Stomach (tissue), 19 donors: Measurements from ENCODE around the gene MITD1. TPM values are rescaled to one million over a fixed set of nuclear protein-coding genes. Genes with fewer than 3 reads are reported as not detected.
A peak's percentile ranks its signal among the peaks of the same experiment; 100 is the strongest.

ENCODE experiments used
- DNase-seq, 2 donors: peaks; one replicate each; pipeline versions ENCODE4 v3.0.0 to v3.0.0-alpha.2; 2013 to 2019
- H3K27ac ChIP-seq, 5 donors: fragments of 200-600 bp in 4 of 5; sonication (generic) in 4 of 5; one replicate each; pipeline ENCODE4 v1.5.1; 2013 to 2019; ENCODE audit warnings: mild to moderate bottlenecking in 1 of 5, moderate library complexity in 1 of 5
- H3K27me3 ChIP-seq, 3 donors: fragments of 200-600 bp; sonication (generic); one replicate each; pipeline ENCODE4 v1.5.1; 2017 to 2019; ENCODE audit warnings: mixed run types in 1 of 3
- H3K36me3 ChIP-seq, 4 donors: fragments of 200-600 bp; sonication (generic); 1 replicate in 3 of 4; 2 replicates in 1 of 4; pipeline ENCODE4 v1.5.1; 2016 to 2019
- H3K4me1 ChIP-seq, 4 donors: fragments of 200-600 bp; sonication (generic); one replicate each; pipeline ENCODE4 v1.5.1; 2016 to 2019
- H3K4me3 ChIP-seq, 4 donors: fragments of 200-600 bp; sonication (generic) in 3 of 4; one replicate each; pipeline ENCODE4 v1.5.1; 2016 to 2019; ENCODE audit warnings: mild to moderate bottlenecking in 1 of 4
- H3K9me3 ChIP-seq, 4 donors: fragments of 200-600 bp; sonication (generic); one replicate each; pipeline ENCODE4 v1.5.1; 2016 to 2019
- CTCF ChIP-seq, 7 experiments: fragments of 450-650 bp in 4 of 7; fragments of 200-600 bp in 3 of 7; sonication (generic) in 3 of 7; IDR thresholded peaks; one replicate each; pipeline ENCODE4 v1.5.1; 2016 to 2019; ENCODE audit warnings: antibody characterized with exemption in 7 of 7, control low read depth in 2 of 7, mild to moderate bottlenecking in 1 of 7
- EP300 ChIP-seq: sonication (generic); formaldehyde crosslinking; IDR thresholded peaks from one replicate; pipeline ENCODE4 v1.6.1; 2017; ENCODE audit warnings: antibody characterized with exemption
- POLR2A ChIP-seq, 4 donors: fragments of 450-650 bp; IDR thresholded peaks; one replicate each; pipeline ENCODE4 v1.6.1; 2016; ENCODE audit warnings: antibody characterized with exemption in 4 of 4, control low read depth in 2 of 4, mild to moderate bottlenecking in 1 of 4, moderate library complexity in 1 of 4
- POLR2AphosphoS5 ChIP-seq, 3 donors: sonication (generic); formaldehyde crosslinking; IDR thresholded peaks; one replicate each; pipeline ENCODE4 v1.6.1; 2016; ENCODE audit warnings: antibody characterized with exemption in 3 of 3
- WGBS, 5 donors: extraction: QIAGEN DNeasy Blood & Tissue Kit in 3 of 5; methylation state at CpG; one replicate each; pipeline versions ENCODE4 v1.1.5 to v1.1.7; 2013 to 2018; 5-methylcytosine and 5-hydroxymethylcytosine counted together
- intact Hi-C: fragments of 100-400 bp; cut with DNase I; formaldehyde crosslinking; loops from one replicate; pipeline ENCODE4 v1.15.1; 2023; ENCODE audit warnings: low total_unique reads
- long read RNA-seq, 10 donors: transcript quantifications; one replicate each; lab custom pipeline, GENCODE V29; 2026
- polyA plus RNA-seq, 3 donors: library from polyadenylated mRNA; stranded (reverse); fragments of 200-250 nt; gene quantifications; one replicate each; pipeline ENCODE4 v1.2.3, GENCODE V29; 2013
- total RNA-seq, 5 donors: library from RNA; depleted of rRNA; stranded (reverse); fragments of >200 nt; gene quantifications; one replicate each; pipeline versions ENCODE4 v1.1.0 to v1.2.3, GENCODE V29; 2014 to 2016
- donor health status: healthy with polysubstance abuse.
- donor health status: Bipolar disorder and iron deficiency.
- donor health status: healthy.

Gene MITD1
- total RNA-seq (100 to 1,000 TPM in 1 of 5 donors, 10 to 100 TPM in 3, 1 to 10 TPM in 1; 2.0 to 132 (median 37.9) TPM), polyA plus RNA-seq (10 to 100 TPM; 22.4 to 48.8 (median 29.0) TPM)
- long read RNA-seq, donor 1, partial matches to known transcripts, result 0 of 1 reads
- long read RNA-seq, donor 1, other reads (novel, unspliced or antisense), result 0 of 1 reads
- long read RNA-seq, donor 2, transcript MITD1-208 (2 exons, 714 nt), result major isoform, 5 of 8 reads
- long read RNA-seq, donor 2, partial matches to known transcripts, result 0 of 8 reads
- long read RNA-seq, donor 2, other reads (novel, unspliced or antisense), result 0 of 8 reads
- long read RNA-seq, donor 3, transcript MITD1-201 (7 exons, 939 nt), result major isoform, 5 of 8 reads
- long read RNA-seq, donor 3, partial matches to known transcripts, result 0 of 8 reads
- long read RNA-seq, donor 3, other reads (novel, unspliced or antisense), result 0 of 8 reads
- long read RNA-seq, donor 4, partial matches to known transcripts, result 0 of 3 reads
- long read RNA-seq, donor 4, other reads (novel, unspliced or antisense), result 0 of 3 reads
- long read RNA-seq, donor 5, transcript MITD1-201 (7 exons, 939 nt), result major isoform, 6 of 6 reads
- long read RNA-seq, donor 5, partial matches to known transcripts, result 0 of 6 reads
- long read RNA-seq, donor 5, other reads (novel, unspliced or antisense), result 0 of 6 reads
- long read RNA-seq, donor 6, result 0 reads
- long read RNA-seq, donor 7, partial matches to known transcripts, result 0 of 6 reads
- long read RNA-seq, donor 7, other reads (novel, unspliced or antisense), result 0 of 6 reads
- long read RNA-seq, donor 8, transcript MITD1-201 (7 exons, 939 nt), result major isoform, 5 of 9 reads
- long read RNA-seq, donor 8, partial matches to known transcripts, result 0 of 9 reads
- long read RNA-seq, donor 8, other reads (novel, unspliced or antisense), result 0 of 9 reads
- long read RNA-seq, donor 9, partial matches to known transcripts, result 0 of 3 reads
- long read RNA-seq, donor 9, other reads (novel, unspliced or antisense), result 0 of 3 reads
- long read RNA-seq, donor 10, partial matches to known transcripts, result 0 of 4 reads
- long read RNA-seq, donor 10, other reads (novel, unspliced or antisense), result 0 of 4 reads

DNA sequence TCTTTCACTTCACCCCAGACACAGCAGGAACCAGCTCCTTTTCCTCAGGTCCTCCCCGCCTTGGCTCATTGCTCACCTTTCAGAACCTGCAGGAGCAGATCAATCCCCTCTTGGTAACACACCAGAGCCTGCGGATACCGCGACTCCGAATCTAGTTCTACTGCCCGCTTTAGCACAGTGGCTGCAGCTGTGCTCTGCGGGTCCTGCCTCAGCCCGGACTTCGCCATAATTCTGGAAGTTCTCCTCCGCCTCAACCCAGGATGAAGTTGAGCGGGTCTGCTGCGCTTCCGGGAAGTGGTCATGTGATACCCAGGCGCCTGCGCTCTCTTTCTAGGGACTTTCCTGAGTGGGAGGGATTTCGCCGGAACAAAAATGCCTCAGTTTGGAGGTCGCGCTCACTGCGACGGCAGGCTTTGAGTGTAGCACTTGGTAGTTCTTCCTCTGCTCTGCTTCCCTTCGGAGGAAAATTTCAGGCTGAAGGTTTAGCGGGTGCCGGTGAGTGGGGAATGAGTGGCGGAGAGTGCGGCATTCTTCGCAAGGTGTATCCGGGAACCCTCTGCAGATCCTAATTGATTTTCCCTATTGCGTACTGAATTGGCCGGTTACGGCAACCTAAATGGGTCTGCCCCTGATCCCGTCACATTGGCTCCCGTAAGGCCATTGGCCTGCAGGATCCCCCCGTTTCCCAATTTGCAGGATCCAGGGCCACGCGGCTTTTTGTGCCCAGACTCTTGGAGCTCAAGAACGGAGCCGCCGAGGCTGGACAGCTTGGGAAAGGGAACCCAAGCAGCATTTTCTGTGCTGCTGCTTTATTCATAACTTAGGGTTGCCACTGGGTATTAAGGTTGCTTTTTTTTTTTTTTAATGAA lies at the start of gene MITD1, which contains the start of gene MRPL30:
TSS of gene MITD1 (minus strand) at position 304 of the 869 bp plus-strand sequence. CDS start at position 227, 77 bp downstream.
TSS of gene MRPL30 (plus strand) at position 430 of the 869 bp plus-strand sequence. CDS start 5,020 bp downstream, outside the sequence.
- H3K9me3 ChIP-seq, result no peaks in the 10 kb centered on the region
- no peaks in the 10 kb centered on the region for H3K27me3 ChIP-seq
- 0 to 1% (median 0%) methylated on average over 32 to 39 of the region's 39 CpGs for WGBS, 5 donors
- TF ChIP-seq POLR2A (IDR thresholded peaks at IDR 0.05), result peak in 1 of 4 donors; percentile 52
- no peak for TF ChIP-seq EP300
- peak in 1 of 7 experiments; percentile 15 for TF ChIP-seq CTCF (IDR thresholded peaks at IDR 0.05)
- TF ChIP-seq POLR2AphosphoS5 (IDR thresholded peaks at IDR 0.05), result peak; percentile 74 to 95 (median 90)
- intact Hi-C loops, result loop anchor here (10.0 kb wide), 1 partner anchor 154 kb away; the partner anchor contains the start of genes EIF5B and TXNDC9
- H3K4me1 ChIP-seq, result peaks cover 29 to 63% (median 50%) of the 10 kb centered on the region in 4 donors
- peak within 1 kb of the TSS; percentile 73 to 86 (median 84) for H3K27ac ChIP-seq
- H3K36me3 ChIP-seq, result no peaks in the 10 kb centered on the region
- DNase-seq, result peak; percentile 92 to 98
- H3K4me3 ChIP-seq, result peak within 1 kb of the TSS; percentile 63 to 89 (median 77)

- intact Hi-C loops, result no loop called here
- H3K4me3 ChIP-seq, result no peak overlapping the region
- no peak overlapping the region for H3K27ac ChIP-seq
- H3K27me3 ChIP-seq, result no peaks in the 10 kb centered on the region
- WGBS, 5 donors, result 71 to 80% (median 73%) methylated on average over 4 of the region's 4 CpGs
- no peak for DNase-seq
- H3K9me3 ChIP-seq, result no peaks in the 10 kb centered on the region
- no peak for TF ChIP-seq EP300
- no peak for TF ChIP-seq POLR2AphosphoS5 (IDR thresholded peaks at IDR 0.05)
- TF ChIP-seq CTCF (IDR thresholded peaks at IDR 0.05), result no peak
- no peak for TF ChIP-seq POLR2A (IDR thresholded peaks at IDR 0.05)
- no peaks in the 10 kb centered on the region for H3K4me1 ChIP-seq
- H3K36me3 ChIP-seq, result peaks cover 0 to 15% (median 7%) of the 10 kb centered on the region in 4 donors
Measured at GRCh38 chr2:99217929-99218501, 37.2 kb upstream of the MITD1 start.

GRCh38 chr2:99216096-99216495 lies 35.2 kb upstream of the MITD1 start:
- TF ChIP-seq POLR2AphosphoS5 (IDR thresholded peaks at IDR 0.05) (no peak), POLR2A (IDR thresholded peaks at IDR 0.05) (no peak), EP300 (no peak), CTCF (IDR thresholded peaks at IDR 0.05) (no peak)
- 92 to 98% (median 96%) methylated on average over 2 of the region's 2 CpGs for WGBS, 5 donors
- intact Hi-C loops, result no loop called here
- no peak for DNase-seq
- Histone ChIP-seq H3K4me3 (no peak overlapping the region), H3K36me3 (peaks cover 0 to 18% (median 9%) of the 10 kb centered on the region in 4 donors), H3K27me3 (no peaks in the 10 kb centered on the region), H3K9me3 (no peaks in the 10 kb centered on the region), H3K4me1 (no peaks in the 10 kb centered on the region), H3K27ac (no peak overlapping the region)
